Esophagus (tissue), 2 donors: Measurements from ENCODE around the gene PRKAR1B. TPM values are rescaled to one million over a fixed set of nuclear protein-coding genes. Genes with fewer than 3 reads are reported as not detected.
"Not testable (repeated sequence)": the region's sequence is repeated elsewhere in the genome, so short reads cannot be mapped to it uniquely, and the experiment has no call there.

Source experiments
- H3K27ac ChIP-seq, 2 donors: one replicate each; pipeline ENCODE4 v1.5.1; 2013; ENCODE audit warnings: low read depth in 2 of 2, mild to moderate bottlenecking in 2 of 2, inconsistent platforms in 1 of 2, low read length in 1 of 2, moderate library complexity in 1 of 2
- H3K27me3 ChIP-seq, 2 donors: one replicate each; pipeline ENCODE4 v1.6.1; 2013; ENCODE audit warnings: low read length in 2 of 2, control low read depth in 1 of 2, mild to moderate bottlenecking in 1 of 2; ENCODE audit not compliant: insufficient read depth in 2 of 2, control insufficient read depth in 1 of 2
- H3K36me3 ChIP-seq, 2 donors: one replicate each; pipeline ENCODE4 v1.6.1; 2013; ENCODE audit warnings: low read length in 1 of 2; ENCODE audit not compliant: control insufficient read depth in 2 of 2, insufficient read depth in 2 of 2
- H3K4me1 ChIP-seq, 2 donors: one replicate each; pipeline ENCODE4 v1.6.1; 2013; ENCODE audit warnings: low read length in 1 of 2; ENCODE audit not compliant: control insufficient read depth in 2 of 2, insufficient read depth in 2 of 2
- H3K4me3 ChIP-seq, 2 donors: one replicate each; pipeline ENCODE4 v1.5.1; 2013; ENCODE audit warnings: low read length in 2 of 2, mild to moderate bottlenecking in 2 of 2, low read depth in 1 of 2, moderate library complexity in 1 of 2
- H3K9me3 ChIP-seq, 2 donors: one replicate each; pipeline ENCODE4 v1.6.1; 2013; ENCODE audit warnings: mild to moderate bottlenecking in 2 of 2, low read depth in 1 of 2, low read length in 1 of 2, moderate library complexity in 1 of 2; ENCODE audit not compliant: control insufficient read depth in 2 of 2, insufficient read depth in 1 of 2
- WGBS, 2 donors: extraction: QIAGEN DNeasy Blood & Tissue Kit; methylation state at CpG; one replicate each; pipeline ENCODE4 v1.1.7; 2013; 5-methylcytosine and 5-hydroxymethylcytosine counted together
- polyA plus RNA-seq, 2 donors: library from polyadenylated mRNA; stranded (reverse); fragments of 200-250 nt; gene quantifications; one replicate each; pipeline ENCODE4 v1.2.3, GENCODE V29; 2013
- donor health status: healthy with polysubstance abuse.
- donor health status: Bipolar disorder and iron deficiency.

Gene PRKAR1B
- polyA plus RNA-seq, 2 donors, result 10.4 to 10.9 TPM

- 94 to 95% methylated on average over 35 of the region's 35 CpGs for WGBS, 2 donors
- no peak overlapping the region for H3K4me3 ChIP-seq
- H3K27ac ChIP-seq, result no peak overlapping the region
- no peaks in the 10 kb centered on the region for H3K36me3 ChIP-seq
- H3K9me3 ChIP-seq, result peaks cover 0 to 5% of the 10 kb centered on the region in 2 donors
- H3K27me3 ChIP-seq, result no peaks in the 10 kb centered on the region
- no peaks in the 10 kb centered on the region for H3K4me1 ChIP-seq
Observed at GRCh38 chr7:644381-645305, 82.4 kb downstream of the PRKAR1B start.

- Histone ChIP-seq H3K4me3 (no peak overlapping the region), H3K9me3 (peaks cover 0 to 5% of the 10 kb centered on the region in 2 donors), H3K27me3 (no peaks in the 10 kb centered on the region), H3K36me3 (no peaks in the 10 kb centered on the region), H3K27ac (no peak overlapping the region), H3K4me1 (no peaks in the 10 kb centered on the region)
- WGBS, 2 donors, result 96% methylated on average over 11 of the region's 11 CpGs
Observed at GRCh38 chr7:641966-642365, 85.1 kb downstream of the PRKAR1B start.

GRCh38 chr7:641269-641671, 85.8 kb downstream of the PRKAR1B start:
- 88 to 90% methylated on average over 16 of the region's 16 CpGs for WGBS, 2 donors
- no peaks in the 10 kb centered on the region for H3K27me3 ChIP-seq
- H3K36me3 ChIP-seq, result no peaks in the 10 kb centered on the region

GRCh38 chr7:638256-639011, 88.6 kb downstream of the PRKAR1B start:
- H3K36me3 ChIP-seq, result no peaks in the 10 kb centered on the region
- no peak overlapping the region for H3K4me3 ChIP-seq
- H3K27ac ChIP-seq, result no peak overlapping the region
- no peaks in the 10 kb centered on the region for H3K4me1 ChIP-seq
- 92 to 94% methylated on average over 25 of the region's 25 CpGs for WGBS, 2 donors
- no peaks in the 10 kb centered on the region for H3K9me3 ChIP-seq
- no peaks in the 10 kb centered on the region for H3K27me3 ChIP-seq

More at GRCh38 chr7:641269-641671, 85.8 kb downstream of the PRKAR1B start:
- H3K4me3 ChIP-seq, result no peak overlapping the region
- peaks cover 0 to 5% of the 10 kb centered on the region in 2 donors for H3K9me3 ChIP-seq
- H3K4me1 ChIP-seq, result no peaks in the 10 kb centered on the region
- no peak overlapping the region for H3K27ac ChIP-seq

- no peak overlapping the region for H3K4me3 ChIP-seq
- no peak overlapping the region for H3K27ac ChIP-seq
- H3K27me3 ChIP-seq, result no peaks in the 10 kb centered on the region
- H3K9me3 ChIP-seq, result no peaks in the 10 kb centered on the region
- H3K4me1 ChIP-seq, result no peaks in the 10 kb centered on the region
- H3K36me3 ChIP-seq, result no peaks in the 10 kb centered on the region
- WGBS, 2 donors, result 94 to 95% methylated on average over 12 of the region's 12 CpGs
Observed at GRCh38 chr7:637826-638225, 89.3 kb downstream of the PRKAR1B start.

- Histone ChIP-seq H3K4me3 (no peak overlapping the region), H3K36me3 (no peaks in the 10 kb centered on the region), H3K27ac (no peak overlapping the region), H3K4me1 (no peaks in the 10 kb centered on the region), H3K9me3 (no peaks in the 10 kb centered on the region), H3K27me3 (no peaks in the 10 kb centered on the region)
- 86 to 89% methylated on average over 17 of the region's 17 CpGs for WGBS, 2 donors
Observed at GRCh38 chr7:636396-636795, 90.7 kb downstream of the PRKAR1B start.

GRCh38 chr7:635687-636382, 91.2 kb downstream of the PRKAR1B start:
- not testable (repeated sequence) for H3K27ac ChIP-seq, H3K4me3 ChIP-seq, H3K4me1 ChIP-seq, H3K27me3 ChIP-seq, H3K9me3 ChIP-seq, H3K36me3 ChIP-seq
- 95 to 96% methylated on average over 61 to 80 of the region's 81 CpGs for WGBS, 2 donors

GRCh38 chr7:635227-635626, 91.9 kb downstream of the PRKAR1B start:
- 90 to 96% methylated on average over 11 to 12 of the region's 12 CpGs for WGBS, 2 donors
- H3K27ac ChIP-seq, result no peak overlapping the region
- H3K4me1 ChIP-seq, result no peaks in the 10 kb centered on the region
- no peak overlapping the region for H3K4me3 ChIP-seq
- H3K36me3 ChIP-seq, result no peaks in the 10 kb centered on the region
- no peaks in the 10 kb centered on the region for H3K27me3 ChIP-seq
- H3K9me3 ChIP-seq, result no peaks in the 10 kb centered on the region

- Histone ChIP-seq H3K27ac (no peak overlapping the region), H3K36me3 (no peaks in the 10 kb centered on the region), H3K4me1 (no peaks in the 10 kb centered on the region), H3K9me3 (no peaks in the 10 kb centered on the region), H3K4me3 (no peak overlapping the region), H3K27me3 (no peaks in the 10 kb centered on the region)
- whole genome bisulfite sequencing, 2 donors, result 94 to 96% methylated on average over 12 of the region's 12 CpGs
Observed at GRCh38 chr7:633381-634018, 93.6 kb downstream of the PRKAR1B start.
